Left lung (tissue), 10 donors: ENCODE data around the gene TCN2. TPM values are rescaled to one million over a fixed set of nuclear protein-coding genes. Genes with fewer than 3 reads are reported as not detected.

Experiments
- ATAC-seq: fragments of 200-7000 bp; cut with Tn5 transposase; one replicate; pipeline ENCODE4 v1.9.1; 2020; ENCODE audit warnings: moderate library complexity
- DNase-seq, 4 donors: peaks; one replicate each; pipeline ENCODE4 v3.0.0-alpha.2; 2013 to 2020
- H3K27ac ChIP-seq, 2 donors: fragments of 200-600 bp; sonication (generic) in 1 of 2; one replicate each; pipeline versions ENCODE4 v1.5.0 to v1.8.0; 2020 to 2021
- H3K27me3 ChIP-seq, 2 donors: fragments of 200-600 bp; sonication (generic) in 1 of 2; one replicate each; pipeline versions ENCODE4 v1.5.0 to v1.8.0; 2020 to 2021
- H3K36me3 ChIP-seq, 2 donors: fragments of 200-600 bp; sonication (generic) in 1 of 2; one replicate each; pipeline versions ENCODE4 v1.5.0 to v1.8.0; 2020 to 2021
- H3K4me1 ChIP-seq, 2 donors: fragments of 200-600 bp; one replicate each; pipeline ENCODE4 v1.8.0; 2021
- H3K4me3 ChIP-seq, 2 donors: fragments of 200-600 bp; sonication (generic) in 1 of 2; one replicate each; pipeline versions ENCODE4 v1.5.0 to v1.8.0; 2020 to 2021; ENCODE audit warnings: mild to moderate bottlenecking in 1 of 2
- H3K9me3 ChIP-seq, 2 donors: fragments of 200-600 bp; sonication (generic) in 1 of 2; one replicate each; pipeline versions ENCODE4 v1.5.0 to v1.8.0; 2020 to 2021
- CTCF ChIP-seq, 2 donors: fragments of 200-600 bp; sonication (generic) in 1 of 2; IDR thresholded peaks; one replicate each; pipeline versions ENCODE4 v1.5.0 to v1.8.0; 2021; ENCODE audit warnings: antibody characterized with exemption in 2 of 2
- intact Hi-C, 2 donors: fragments of 100-400 bp; cut with DNase I; formaldehyde crosslinking; loops; one replicate each; pipeline versions ENCODE4 v1.11.2 to v1.14.2; 2022
- polyA plus RNA-seq, 6 donors: library from polyadenylated mRNA; unstranded; fragments of 120-200 nt; gene quantifications; one replicate each; pipeline ENCODE4 v1.2.1, GENCODE V29; 2013; ENCODE audit not compliant: insufficient read length in 6 of 6
- total RNA-seq, 2 donors: library from RNA; stranded (reverse); fragmentation: NEBNext Ultra II Directional; extraction: Animal tissue kit (Norgen Biotek cat#: 25700); gene quantifications; one replicate each; pipeline ENCODE4 v1.2.1, GENCODE V29; 2021
- donor health status: DM: no; HTN: yes; CAD: no.
- donor health status: DM: no; HTN: no; CAD: no.

TCN2 gene
- total and polyA plus RNA-seq, 8 donors: 22.4 to 57.6 (median 33.2) TPM

DNA sequence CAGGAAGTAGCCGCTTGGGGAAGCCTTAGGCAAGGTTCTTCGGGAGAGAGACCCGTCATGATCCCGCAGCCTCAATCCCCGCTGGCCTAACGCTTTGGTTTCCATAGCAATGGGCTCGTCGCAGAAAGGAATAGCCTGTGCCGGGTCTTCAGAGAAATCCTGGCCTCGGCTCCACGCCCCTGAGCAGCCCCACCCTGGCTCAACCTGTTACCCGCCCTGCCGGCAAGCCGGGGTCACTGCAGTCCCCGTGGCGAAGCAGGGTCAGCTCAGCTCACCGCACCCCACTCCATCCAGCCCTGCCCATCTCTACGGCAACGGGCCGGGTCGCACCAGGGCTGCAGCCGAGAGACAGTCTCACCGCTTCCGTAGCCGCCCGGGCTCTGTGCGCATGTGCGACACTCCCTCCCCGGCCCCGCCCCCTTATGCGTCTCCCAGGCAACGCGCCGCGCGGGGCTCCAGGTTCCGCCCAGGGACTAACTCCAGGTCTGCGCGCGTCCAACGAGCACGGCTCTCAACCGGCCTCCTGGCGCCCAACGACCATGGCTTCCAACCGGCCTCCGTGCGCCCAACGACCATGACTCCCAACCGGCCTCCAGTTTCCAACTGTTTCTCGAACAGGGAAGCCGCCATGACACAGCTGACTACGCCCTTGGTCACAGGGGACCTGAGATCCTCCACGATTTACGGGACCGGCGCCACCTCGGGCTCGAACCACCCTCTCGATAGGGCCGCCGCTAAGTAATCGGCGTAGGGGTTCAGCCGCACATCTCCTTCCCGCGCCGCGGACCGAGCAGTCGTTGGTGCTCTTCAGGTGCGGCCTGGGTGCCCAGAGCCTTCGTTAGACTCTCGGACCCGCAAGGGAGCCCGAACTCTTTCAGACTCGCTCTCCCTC is 60.8 kb downstream of the TCN2 start, which contains the start of gene DUSP18:
Gene DUSP18 (minus strand): TSS at position 382 of the 892 bp plus-strand sequence. CDS start 3,872 bp downstream, outside the sequence.
- ATAC-seq: peak; percentile 96
- Histone ChIP-seq H3K4me1 (peaks cover 0 to 19% of the 10 kb centered on the region in 2 donors), H3K36me3 (peaks cover 0 to 13% of the 10 kb centered on the region in 2 donors), H3K4me3 (peak within 1 kb of the TSS; percentile 70 to 81), H3K9me3 (no peaks in the 10 kb centered on the region), H3K27ac (peak within 1 kb of the TSS; percentile 53 to 80), H3K27me3 (peaks cover 0 to 12% of the 10 kb centered on the region in 2 donors)
- DNase-seq: peak; percentile 90 to 100 (median 94)
- intact Hi-C loops: no loop called here
- peak; percentile 10 to 58 for TF ChIP-seq CTCF (IDR thresholded peaks at IDR 0.05)

GRCh38 chr22:30668386-30668710 is 61.4 kb downstream of the TCN2 start:
- ATAC-seq (peak; percentile 1), DNase-seq (peak in 1 of 4 donors; percentile 4)
- Histone ChIP-seq H3K9me3 (no peaks in the 10 kb centered on the region), H3K36me3 (peaks cover 0 to 7% of the 10 kb centered on the region in 2 donors), H3K4me1 (peaks cover 0 to 19% of the 10 kb centered on the region in 2 donors), H3K27ac (peak overlapping the region in 1 of 2 donors; percentile 80), H3K4me3 (peak overlapping the region; percentile 70 to 81), H3K27me3 (peaks cover 0 to 12% of the 10 kb centered on the region in 2 donors)
- TF ChIP-seq CTCF (IDR thresholded peaks at IDR 0.05): no peak
- intact Hi-C loops: no loop called here

- no peaks in the 10 kb centered on the region for H3K36me3 ChIP-seq
- ATAC-seq (no peak), DNase-seq (no peak)
- no peak for TF ChIP-seq CTCF (IDR thresholded peaks at IDR 0.05)
- no peaks in the 10 kb centered on the region for H3K9me3 ChIP-seq
- no peak overlapping the region for H3K27ac ChIP-seq
- peaks cover 0 to 15% of the 10 kb centered on the region in 2 donors for H3K4me1 ChIP-seq
- H3K27me3 ChIP-seq: peaks cover 0 to 12% of the 10 kb centered on the region in 2 donors
- no peak overlapping the region for H3K4me3 ChIP-seq
- intact Hi-C loops: no loop called here
Observed at GRCh38 chr22:30671071-30671470, 64.1 kb downstream of the TCN2 start.

DNA sequence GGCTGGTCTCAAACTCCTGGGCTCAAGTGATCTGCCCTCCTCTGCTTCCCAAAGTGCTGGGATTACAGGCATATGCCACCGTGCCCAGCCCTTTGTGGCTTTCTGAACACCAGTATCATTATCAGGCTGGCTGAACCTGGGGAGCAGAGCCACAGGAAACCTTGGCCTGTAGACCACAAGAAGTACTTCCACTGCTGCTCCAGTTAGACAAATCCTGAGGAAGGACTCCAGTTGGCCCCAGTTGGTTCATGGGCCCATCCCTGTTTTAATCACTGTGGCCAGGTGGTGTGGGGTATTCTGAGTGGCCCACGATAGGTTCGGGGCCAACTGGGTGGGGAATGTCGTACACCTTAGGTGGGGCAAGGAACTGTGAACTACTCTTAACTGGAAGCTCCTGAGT is 66.2 kb downstream of the TCN2 start:
- H3K9me3 ChIP-seq: no peaks in the 10 kb centered on the region
- no peaks in the 10 kb centered on the region for H3K36me3 ChIP-seq
- no peak overlapping the region for H3K4me3 ChIP-seq
- ATAC-seq (no peak), DNase-seq (no peak)
- intact Hi-C loops: no loop called here
- H3K4me1 ChIP-seq: peaks cover 0 to 3% of the 10 kb centered on the region in 2 donors
- TF ChIP-seq CTCF (IDR thresholded peaks at IDR 0.05): no peak
- H3K27ac ChIP-seq: no peak overlapping the region
- H3K27me3 ChIP-seq: peaks cover 0 to 17% of the 10 kb centered on the region in 2 donors

GRCh38 chr22:30674482-30674881 is 67.5 kb downstream of the TCN2 start:
- ATAC-seq: no peak

More at GRCh38 chr22:30674482-30674881, 67.5 kb downstream of the TCN2 start:
- intact Hi-C loops: no loop called here
- Histone ChIP-seq H3K4me1 (no peaks in the 10 kb centered on the region), H3K4me3 (no peak overlapping the region), H3K36me3 (no peaks in the 10 kb centered on the region), H3K27me3 (peaks cover 0 to 6% of the 10 kb centered on the region in 2 donors), H3K9me3 (no peaks in the 10 kb centered on the region), H3K27ac (no peak overlapping the region)
- no peak for DNase-seq
- no peak for TF ChIP-seq CTCF (IDR thresholded peaks at IDR 0.05)
